ENCODE results near the gene FLT3.
"Not testable (repeated sequence)": the region's sequence is repeated elsewhere in the genome, so short reads cannot be mapped to it uniquely, and the experiment has no call there.

The FLT3 gene

DNA sequence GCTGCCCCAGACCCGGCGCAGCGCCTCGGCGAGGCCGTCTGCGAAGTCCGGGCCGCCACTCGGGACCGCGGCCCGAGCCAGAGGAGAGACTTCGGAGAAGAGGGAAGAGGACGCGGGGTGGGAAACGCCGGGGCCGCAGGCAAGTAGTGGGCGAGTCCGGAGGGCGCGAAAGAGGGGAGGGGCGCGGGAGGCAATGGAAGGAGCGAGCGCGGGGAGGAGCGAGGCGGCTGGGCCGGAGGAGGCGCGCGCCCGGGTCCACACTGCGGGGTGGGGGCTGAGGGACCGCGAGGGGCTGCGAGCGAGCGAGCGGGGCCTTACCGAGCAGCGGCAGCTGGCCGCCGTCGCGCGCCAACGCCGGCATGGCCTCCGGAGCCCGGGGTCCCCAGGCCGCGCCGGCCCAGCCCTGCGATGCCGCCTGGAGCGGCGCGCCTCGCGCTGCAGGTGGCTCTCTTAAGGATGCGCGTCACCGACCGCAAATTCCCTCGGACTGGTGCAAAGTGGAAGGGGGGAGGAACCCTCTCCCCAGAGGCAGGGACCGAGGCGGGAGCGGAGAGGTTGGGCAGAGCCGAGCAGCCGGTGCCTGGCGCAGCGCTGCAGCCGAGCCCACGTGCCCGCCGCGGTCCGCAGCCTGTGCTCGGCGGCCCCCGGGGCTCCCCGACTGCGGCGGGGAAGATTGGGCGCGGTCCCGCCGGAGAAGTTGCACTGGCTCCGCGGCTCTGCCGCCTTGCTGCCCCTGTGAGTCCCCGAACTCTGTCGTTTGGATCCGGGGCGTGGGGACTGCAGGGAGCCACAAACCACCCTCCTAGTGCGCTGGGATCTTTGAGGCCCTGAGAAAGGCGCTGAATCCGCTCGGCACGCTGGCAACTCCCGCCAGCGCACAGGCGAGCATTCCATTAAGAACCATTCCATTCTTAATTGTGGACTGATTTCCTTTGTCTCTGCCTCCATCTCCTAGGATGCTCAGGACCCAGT is at the start of gene FLT3:
Gene FLT3 (minus strand): TSS at position 427 of the 972 bp plus-strand sequence. CDS start 66 bp downstream, at position 361.
- no peak for DNase-seq (ENCODE audit: low read depth)

DNA sequence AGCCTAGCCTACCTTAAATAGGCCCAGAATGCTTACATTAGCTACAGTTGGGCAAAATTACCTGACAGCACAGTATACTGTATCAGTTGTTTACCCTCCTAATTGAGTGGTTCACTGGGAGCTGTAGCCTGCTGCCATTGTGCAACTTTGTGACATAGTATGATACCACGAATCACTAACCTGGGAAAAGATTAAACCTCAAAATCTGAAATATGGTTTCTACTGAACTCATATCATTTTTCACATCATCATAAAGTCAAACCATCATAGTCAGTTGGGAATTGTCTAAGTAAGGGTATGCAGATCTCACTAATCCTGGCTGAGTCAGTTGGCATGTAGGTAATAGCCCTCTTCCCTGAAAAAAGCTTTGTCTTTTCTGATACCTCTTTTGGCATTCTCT is 47.1 kb upstream of the FLT3 start:
- no peak for DNase-seq (ENCODE audit: low read depth)

DNA sequence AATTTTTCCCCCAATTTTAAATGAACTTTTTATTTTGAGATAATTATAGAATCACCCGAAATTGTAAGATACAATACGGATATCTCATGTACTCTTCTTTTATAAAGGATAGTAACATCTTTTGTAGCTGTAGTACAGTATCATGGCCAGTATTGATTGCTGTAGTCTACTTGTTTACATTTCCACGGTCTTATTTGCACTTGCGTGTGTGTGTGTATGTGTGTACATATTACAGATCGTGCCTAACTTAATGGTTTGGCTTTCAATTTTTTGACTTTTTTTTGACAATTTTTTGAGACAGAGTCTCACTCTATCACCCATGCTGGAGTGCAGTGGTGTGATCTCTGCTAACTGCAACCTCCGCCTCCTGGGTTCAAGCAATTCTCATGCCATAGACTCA is 44.7 kb upstream of the FLT3 start:
- DNase-seq (ENCODE audit: low read depth) = no peak

DNA sequence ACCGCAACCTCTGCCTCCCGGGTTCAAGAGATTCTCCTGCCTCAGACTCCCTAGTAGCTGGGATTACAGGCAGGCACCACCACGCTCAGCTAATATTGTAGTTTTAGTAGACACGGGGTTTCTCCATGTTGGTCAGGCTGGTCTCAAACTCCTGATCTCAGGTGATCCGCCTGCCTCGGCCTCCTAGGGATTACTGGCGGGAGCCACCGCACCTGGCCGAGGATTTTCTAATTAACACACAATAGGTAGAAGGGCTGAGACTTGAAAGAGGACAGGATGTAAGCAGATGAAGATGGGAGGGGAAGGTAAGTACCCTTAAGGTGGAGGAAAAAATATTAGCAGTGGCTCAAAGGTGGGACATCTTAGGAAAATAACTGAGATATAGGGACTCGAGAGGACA is 41.2 kb upstream of the FLT3 start:
- DNase-seq (ENCODE audit: low read depth) = not testable (repeated sequence)

- no peak for DNase-seq (ENCODE audit: low read depth)
Observed at GRCh38 chr13:28140433-28141125, 40.2 kb upstream of the FLT3 start.

- peak; percentile 85 for DNase-seq (ENCODE audit: low read depth)
Observed at GRCh38 chr13:28138756-28139470, 38.5 kb upstream of the FLT3 start.

DNA sequence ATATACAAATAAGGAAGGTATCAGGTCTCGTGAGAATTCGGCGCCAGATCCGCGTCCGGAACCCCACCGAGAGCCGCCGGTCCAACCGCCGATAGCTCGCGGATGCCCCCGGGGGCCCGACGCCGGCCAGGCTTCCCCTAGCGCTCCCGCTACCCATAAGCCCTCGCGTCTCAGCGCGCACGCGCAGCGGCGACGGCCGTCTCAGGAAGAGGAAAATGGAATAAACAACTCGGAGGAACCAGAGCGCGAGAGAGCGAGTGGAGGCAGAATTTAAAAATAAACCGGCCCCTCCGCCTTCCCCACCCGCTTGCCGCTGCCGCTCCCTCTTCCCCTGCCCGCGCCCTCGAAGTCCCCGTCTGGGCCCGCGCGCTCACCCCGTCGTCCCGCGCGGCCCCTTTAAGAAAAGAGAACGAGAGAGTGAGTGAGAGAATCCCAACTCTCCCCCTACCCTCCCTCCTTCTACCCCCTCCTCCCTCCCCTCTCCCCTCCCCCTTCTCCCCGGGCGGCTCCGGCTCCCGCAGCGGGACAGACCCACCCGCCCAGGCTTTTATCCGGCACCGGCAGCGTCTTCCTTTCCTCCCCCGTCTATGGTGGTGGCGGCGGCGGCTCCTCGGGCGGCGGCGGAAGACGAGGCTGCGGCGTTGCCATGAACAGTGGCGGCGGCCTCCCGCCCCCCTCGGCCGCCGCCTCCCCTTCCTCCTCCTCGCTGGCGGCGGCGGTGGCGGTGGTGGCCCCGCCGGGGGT is 37.8 kb upstream of the FLT3 start, which contains the start of gene PAN3:
Gene PAN3 (plus strand): TSS at position 534 of the 744 bp plus-strand sequence. CDS start 113 bp downstream, at position 647.
- peak; percentile 86 for DNase-seq (ENCODE audit: low read depth)

- DNase-seq (ENCODE audit: low read depth) = no peak
Observed at GRCh38 chr13:28137596-28137995, 37.2 kb upstream of the FLT3 start.

GRCh38 chr13:28136916-28137315 is 36.5 kb upstream of the FLT3 start:
- no peak for DNase-seq (ENCODE audit: low read depth)

GRCh38 chr13:28131646-28132045 is 31.3 kb upstream of the FLT3 start:
- DNase-seq (ENCODE audit: low read depth) = no peak

GRCh38 chr13:28129911-28130693 is 29.7 kb upstream of the FLT3 start:
- DNase-seq (ENCODE audit: low read depth) = no peak

DNA sequence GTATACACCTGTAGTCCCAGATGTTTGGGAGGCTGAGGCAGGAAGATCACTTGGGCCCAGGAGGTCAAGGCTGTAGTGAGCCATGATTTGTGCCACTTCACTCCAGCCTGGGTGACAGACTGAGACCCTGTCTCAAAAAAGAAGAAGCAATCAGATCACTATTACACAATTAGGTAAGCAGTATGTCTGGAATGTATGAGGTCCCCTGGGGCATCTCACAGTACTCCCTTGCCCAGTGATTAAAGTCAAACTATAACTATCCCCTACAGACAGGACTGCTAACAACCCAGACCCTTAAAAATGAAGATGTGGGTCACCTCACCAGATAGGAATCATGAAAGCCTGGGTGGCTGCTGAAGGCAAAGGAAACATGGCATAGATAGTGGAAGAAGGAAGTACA is 28.6 kb upstream of the FLT3 start:
- no peak for DNase-seq (ENCODE audit: low read depth)

- DNase-seq (ENCODE audit: low read depth) = no peak
Observed at GRCh38 chr13:28128030-28128429, 27.7 kb upstream of the FLT3 start.

- DNase-seq (ENCODE audit: low read depth) = no peak
Observed at GRCh38 chr13:28121224-28121623, 20.8 kb upstream of the FLT3 start.

DNA sequence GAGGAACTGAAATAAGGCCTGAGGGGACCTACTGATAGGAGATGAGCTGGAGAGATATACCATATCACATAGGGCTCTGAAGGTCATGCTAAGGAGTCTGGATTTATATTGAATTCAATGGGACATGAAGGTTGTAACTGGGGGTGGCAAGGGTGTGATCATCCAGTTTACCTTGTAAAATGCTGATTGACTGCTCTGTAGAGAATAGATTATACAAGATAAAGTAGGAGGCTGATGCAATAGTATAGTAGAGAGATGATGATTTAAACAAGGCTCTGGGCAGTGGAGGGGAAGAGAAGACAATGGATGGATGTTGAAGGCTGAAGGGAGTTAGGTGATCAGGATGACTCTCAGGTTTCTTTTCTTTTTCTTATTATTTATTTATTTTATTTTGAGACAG is 19.9 kb upstream of the FLT3 start:
- no peak for DNase-seq (ENCODE audit: low read depth)

GRCh38 chr13:28117689-28118377 is 17.5 kb upstream of the FLT3 start:
- no peak for DNase-seq (ENCODE audit: low read depth)

- no peak for DNase-seq (ENCODE audit: low read depth)
Observed at GRCh38 chr13:28116736-28117135, 16.4 kb upstream of the FLT3 start.

DNA sequence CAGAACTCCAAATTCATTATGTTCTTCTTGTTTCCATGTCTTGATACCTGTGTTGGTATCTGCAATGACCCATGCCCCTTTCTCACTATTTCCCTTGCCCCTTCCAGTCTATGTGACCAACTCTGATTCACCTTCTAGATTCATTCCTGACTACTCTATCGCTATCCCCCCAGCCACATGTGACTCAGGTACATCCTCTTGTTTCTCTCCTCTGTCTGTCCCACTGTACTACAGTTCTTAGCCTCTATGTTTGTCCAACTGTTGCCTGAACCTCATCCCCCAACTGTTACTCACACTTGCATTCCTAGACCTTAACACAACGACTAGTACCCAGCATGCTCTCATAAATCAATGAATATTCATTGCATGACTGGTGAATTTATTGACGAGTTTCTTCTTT is 10.0 kb upstream of the FLT3 start:
- no peak for DNase-seq (ENCODE audit: low read depth)

DNA sequence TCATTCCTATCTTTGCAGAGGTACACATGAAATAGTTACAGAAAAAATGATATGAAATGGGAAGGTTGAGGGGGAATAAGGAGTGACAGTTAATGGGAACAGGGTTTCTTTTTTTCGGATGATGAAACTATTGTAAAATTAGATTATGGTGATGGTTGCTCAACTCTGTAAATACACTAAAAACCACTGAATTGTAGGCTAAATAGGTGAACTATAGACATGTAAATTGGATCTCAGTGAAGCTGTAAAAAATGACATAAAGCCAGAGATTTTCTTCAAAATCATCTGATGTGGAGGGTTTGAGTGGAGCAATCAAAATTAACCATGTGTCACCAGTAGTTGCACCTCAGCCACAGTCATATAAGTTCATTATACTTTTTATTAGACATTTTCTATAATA is 6.6 kb upstream of the FLT3 start:
- DNase-seq (ENCODE audit: low read depth) = no peak

DNA sequence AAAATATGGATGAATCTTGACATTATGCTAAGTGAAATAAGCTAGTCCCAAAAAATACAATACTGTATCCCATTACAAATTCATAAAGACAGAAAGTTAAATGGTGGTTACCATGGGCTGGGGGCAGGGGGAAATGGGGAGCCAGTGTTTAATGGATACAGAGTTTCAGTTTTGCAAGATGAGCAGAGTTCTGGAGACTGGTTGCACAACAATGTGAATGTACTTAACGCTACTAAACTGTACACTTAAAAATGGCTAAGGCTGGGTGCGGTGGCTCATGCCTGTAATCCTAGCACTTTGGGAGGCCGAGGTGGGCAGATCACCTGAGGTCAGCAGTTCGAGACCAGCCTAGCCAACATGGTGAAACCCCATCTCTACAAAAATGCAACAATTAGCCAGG is 1.5 kb upstream of the FLT3 start:
- not testable (repeated sequence) for DNase-seq (ENCODE audit: low read depth)

All from activated gamma-delta T cell treated with anti-CD3 and anti-CD28 coated beads, Interleukin-2, amount 50 U/mL, for 16 hours (primary cell).